Common myeloid progenitor, CD34-positive (primary cell): ENCODE measurements around the gene CCND3.
A peak's percentile ranks its signal among the peaks of the same experiment; 100 is the strongest.

Experiments
- CTCF ChIA-PET: fragments of 350-600 bp; sonication (Branson Sonifier 250); formaldehyde crosslinking; loops from one replicate; lab custom pipeline; 2021; ENCODE audit warnings: antibody characterized with exemption; lab: Charles Lee
- POLR2A ChIA-PET: fragments of 350-600 bp; sonication (Branson Sonifier 250); formaldehyde crosslinking; loops from one replicate; lab custom pipeline; 2021; ENCODE audit warnings: antibody characterized with exemption; lab: Charles Lee
- DNase-seq, 3 donors: peaks; one replicate each; pipeline versions ENCODE4 v3.0.0 to v3.0.0-alpha.2; 2013
- H3K27ac ChIP-seq, 2 experiments: 1 replicate in 1 of 2; 2 replicates in 1 of 2; pipeline ENCODE4 v1.7.0; 2013; ENCODE audit warnings: inconsistent platforms in 2 of 2, low read length in 2 of 2, mild to moderate bottlenecking in 2 of 2, low read depth in 1 of 2, moderate library complexity in 1 of 2; ENCODE audit not compliant: severe bottlenecking in 2 of 2, insufficient read depth in 1 of 2, poor library complexity in 1 of 2
- H3K27me3 ChIP-seq, 5 experiments: replicated peaks in 2 of 5; 1 replicate in 3 of 5; 2 replicates in 2 of 5; pipeline versions ENCODE4 v1.6.1 to v1.7.0; 2013; ENCODE audit warnings: low read length in 4 of 5, mild to moderate bottlenecking in 2 of 5, moderate library complexity in 2 of 5, inconsistent platforms in 1 of 5; ENCODE audit not compliant: insufficient read depth in 5 of 5, control insufficient read depth in 4 of 5
- H3K36me3 ChIP-seq, 4 experiments: 1 replicate in 2 of 4; 2 replicates in 2 of 4; pipeline versions ENCODE4 v1.6.1 to v1.7.0; 2013; ENCODE audit warnings: low read length in 3 of 4, control low read depth in 1 of 4, mild to moderate bottlenecking in 1 of 4; ENCODE audit not compliant: control insufficient read depth in 4 of 4, insufficient read depth in 4 of 4
- H3K4me1 ChIP-seq, 4 experiments: 1 replicate in 3 of 4; 2 replicates in 1 of 4; pipeline versions ENCODE4 v1.6.1 to v1.7.1; 2013; ENCODE audit warnings: low read length in 3 of 4, mild to moderate bottlenecking in 3 of 4, control low read depth in 1 of 4, inconsistent platforms in 1 of 4, moderate library complexity in 1 of 4; ENCODE audit not compliant: control insufficient read depth in 4 of 4, insufficient read depth in 4 of 4; ENCODE audit errors: control extremely low read depth in 1 of 4
- H3K4me3 ChIP-seq, 7 experiments: 1 replicate in 4 of 7; 2 replicates in 3 of 7; pipeline versions ENCODE4 v1.5.1 to v1.7.0; 2013; ENCODE audit warnings: mild to moderate bottlenecking in 7 of 7, low read length in 6 of 7, moderate library complexity in 6 of 7, inconsistent platforms in 2 of 7, low read depth in 2 of 7, control low read depth in 1 of 7; ENCODE audit not compliant: insufficient read depth in 4 of 7, control insufficient read depth in 1 of 7; ENCODE audit errors: extremely low read depth in 1 of 7
- H3K9me3 ChIP-seq, 5 experiments: 1 replicate in 4 of 5; 2 replicates in 1 of 5; pipeline versions ENCODE4 v1.6.1 to v1.7.1; 2013; ENCODE audit warnings: low read length in 4 of 5, mild to moderate bottlenecking in 2 of 5, inconsistent platforms in 1 of 5, low read depth in 1 of 5, moderate library complexity in 1 of 5; ENCODE audit not compliant: control insufficient read depth in 4 of 5, insufficient read depth in 2 of 5; ENCODE audit errors: control extremely low read depth in 1 of 5
- WGBS: methylation state at CpG from one replicate; pipeline ENCODE4 v1.1.5; 2013; ENCODE audit not compliant: insufficient coverage; 5-methylcytosine and 5-hydroxymethylcytosine counted together

Gene CCND3

GRCh38 chr6:41929924-41930323, 11.7 kb downstream of the CCND3 start:
- Histone ChIP-seq H3K9me3 (no peaks in the 10 kb centered on the region), H3K36me3 (peaks cover 27 to 85% (median 66%) of the 10 kb centered on the region in 4 experiments), H3K4me1 (peaks cover 0 to 9% (median 9%) of the 10 kb centered on the region in 4 experiments), H3K27me3 (no peaks in the 10 kb centered on the region), H3K27ac (no peak overlapping the region), H3K4me3 (no peak overlapping the region)
- POLR2A ChIA-PET = no interaction called here
- CTCF ChIA-PET = interaction anchor here (0.9 to 10.9 kb wide), 7 partner anchors 7 to 115 kb away, joined by 3 to 119 read pairs (median 3); partner anchors contain the start of genes BYSL, CCND3 and MED20
- no peak for DNase-seq
- WGBS = 91% methylated on average over 4 of the region's 6 CpGs

- H3K4me1 ChIP-seq = peaks cover 6 to 15% (median 14%) of the 10 kb centered on the region in 4 experiments
- no peak overlapping the region for H3K27ac ChIP-seq
- POLR2A ChIA-PET = no interaction called here
- CTCF ChIA-PET = interaction anchor here (0.6 to 10.9 kb wide), 6 partner anchors 10 to 114 kb away, joined by 3 to 119 read pairs (median 3); partner anchors contain the start of gene CCND3
- 92% methylated on average over 6 of the region's 6 CpGs for WGBS
- no peak for DNase-seq
- peaks cover 23 to 72% (median 53%) of the 10 kb centered on the region in 4 experiments for H3K36me3 ChIP-seq
- H3K9me3 ChIP-seq = no peaks in the 10 kb centered on the region
- no peaks in the 10 kb centered on the region for H3K27me3 ChIP-seq
- no peak overlapping the region for H3K4me3 ChIP-seq
Observed at GRCh38 chr6:41927253-41927652, 14.4 kb downstream of the CCND3 start.

GRCh38 chr6:41922154-41922553, 19.5 kb downstream of the CCND3 start:
- no peak for DNase-seq
- Histone ChIP-seq H3K4me1 (peaks cover 20 to 38% (median 27%) of the 10 kb centered on the region in 4 experiments), H3K36me3 (peaks cover 3 to 25% (median 9%) of the 10 kb centered on the region in 4 experiments), H3K9me3 (no peaks in the 10 kb centered on the region), H3K27ac (peak overlapping the region; percentile 96 to 97), H3K4me3 (peak overlapping the region in 6 of 7 experiments; percentile 87 to 100 (median 99)), H3K27me3 (no peaks in the 10 kb centered on the region)
- ChIA-PET CTCF (interaction anchor here (1.0 to 10.9 kb wide), 7 partner anchors 8 to 135 kb away, joined by 3 to 119 read pairs (median 4); partner anchors contain the start of genes CCND3, TAF8, TOMM6 and USP49), POLR2A (interaction anchor here (0.6 to 1.9 kb wide), 4 partner anchors 11 to 166 kb away, joined by 3 to 4 read pairs (median 4); no protein-coding TSS in a partner anchor)
- 21% methylated on average over 4 of the region's 7 CpGs for WGBS

- WGBS = 0% methylated on average over 16 of the region's 20 CpGs
- H3K4me1 ChIP-seq = peaks cover 20 to 38% (median 27%) of the 10 kb centered on the region in 4 experiments
Observed at GRCh38 chr6:41921712-41921998, 20.0 kb downstream of the CCND3 start.

GRCh38 chr6:41920921-41921711, 20.5 kb downstream of the CCND3 start, which contains the start of the genes BYSL and MED20:
Gene BYSL (plus strand): TSS chr6:41921499. CDS start chr6:41921563, 64 bp downstream.
Gene MED20 (minus strand): TSS chr6:41921139. CDS start chr6:41921018, 121 bp downstream.
- 0% methylated on average over 48 of the region's 55 CpGs for WGBS
- peak within 1 kb of the TSS; percentile 96 to 97 for H3K27ac ChIP-seq
- ChIA-PET POLR2A (interaction anchor here (0.6 to 1.9 kb wide), 4 partner anchors 12 to 134 kb away, joined by 3 to 4 read pairs (median 4); partner anchors contain the start of gene TOMM6), CTCF (interaction anchor here (0.5 to 10.9 kb wide), 18 partner anchors 9 to 1647 kb away, joined by 3 to 119 read pairs (median 4); partner anchors contain the start of genes CCND3, TAF8 and TOMM6)
- no peaks in the 10 kb centered on the region for H3K9me3 ChIP-seq
- no peaks in the 10 kb centered on the region for H3K27me3 ChIP-seq
- peak within 1 kb of the TSS; percentile 87 to 100 (median 99) for H3K4me3 ChIP-seq
- DNase-seq = peak; percentile 97 to 98 (median 98)
- H3K36me3 ChIP-seq = peaks cover 3 to 26% (median 13%) of the 10 kb centered on the region in 4 experiments
- H3K4me1 ChIP-seq = peaks cover 20 to 38% (median 27%) of the 10 kb centered on the region in 4 experiments

More at GRCh38 chr6:41921712-41921998, 20.0 kb downstream of the CCND3 start:
- Histone ChIP-seq H3K27me3 (no peaks in the 10 kb centered on the region), H3K27ac (peak overlapping the region; percentile 96 to 97), H3K9me3 (no peaks in the 10 kb centered on the region), H3K4me3 (peak overlapping the region; percentile 87 to 100 (median 99)), H3K36me3 (peaks cover 3 to 24% (median 10%) of the 10 kb centered on the region in 4 experiments)
- ChIA-PET CTCF (interaction anchor here (0.5 to 10.9 kb wide), 13 partner anchors 9 to 303 kb away, joined by 3 to 119 read pairs (median 4); partner anchors contain the start of genes CCND3, TAF8 and TOMM6), POLR2A (interaction anchor here (0.6 to 1.9 kb wide), 5 partner anchors 11 to 165 kb away, joined by 3 to 4 read pairs (median 3); partner anchors contain the start of gene TOMM6)
- DNase-seq = no peak

- no peak for DNase-seq
- no peaks in the 10 kb centered on the region for H3K27me3 ChIP-seq
- H3K27ac ChIP-seq = no peak overlapping the region
- WGBS = 100% methylated on average over 1 of the region's 4 CpGs
- H3K36me3 ChIP-seq = peaks cover 15 to 35% (median 24%) of the 10 kb centered on the region in 4 experiments
- ChIA-PET POLR2A (no interaction called here), CTCF (interaction anchor here (1.5 kb wide), 1 partner anchor 12 kb away, joined by 4 read pairs; no protein-coding TSS in a partner anchor)
- H3K4me3 ChIP-seq = no peak overlapping the region
- no peaks in the 10 kb centered on the region for H3K9me3 ChIP-seq
- H3K4me1 ChIP-seq = peaks cover 12 to 25% (median 18%) of the 10 kb centered on the region in 4 experiments
Observed at GRCh38 chr6:41917528-41917927, 24.1 kb downstream of the CCND3 start.
